Endothelial cell of umbilical vein (primary cell): ENCODE measurements around the gene FAM50A. TPM values are rescaled to one million over a fixed set of nuclear protein-coding genes. Genes with fewer than 3 reads are reported as not detected.

Source experiments
- BruUV-seq: library from RNA; stranded (reverse); fragments of 400-500 nt; replicated peaks from 2 replicates; lab custom pipeline; 2021; lab: Mats Ljungman, UMichigan
- CTCF ChIA-PET: fragments of 300-600, 350-600 bp; sonication (Branson Sonifier 250); formaldehyde crosslinking; loops from one replicate; lab custom pipeline; 2021; ENCODE audit warnings: antibody characterized with exemption, inconsistent platforms; lab: Charles Lee
- POLR2A ChIA-PET: fragments of 300-600, 350-600 bp; sonication (Branson Sonifier 250); formaldehyde crosslinking; loops from one replicate; lab custom pipeline; 2021; ENCODE audit warnings: antibody characterized with exemption, inconsistent platforms; lab: Charles Lee
- DNase-seq: peaks from one replicate; pipeline ENCODE4 v3.0.0-alpha.2; 2011; ENCODE audit warnings: low read depth, low spot score
- FAIRE-seq: peaks from 2 replicates; lab custom pipeline; 2011; peaks lifted over from hg19 to GRCh38; lab: Jason Lieb, UNC
- H2AFZ ChIP-seq: 2 replicates; pipeline ENCODE4 v1.6.0; 2012; ENCODE audit warnings: low read depth, low read length, control low read depth, inconsistent platforms
- H3K27ac ChIP-seq: 2 replicates; pipeline ENCODE4 v1.5.1; 2011; ENCODE audit warnings: low read depth, mild to moderate bottlenecking, control low read depth, low read length, moderate library complexity; ENCODE audit not compliant: insufficient read depth
- H3K27me3 ChIP-seq, 2 experiments: 2 replicates each; pipeline versions ENCODE4 v1.6.0 to v1.6.1; 2011; ENCODE audit warnings: low read length in 2 of 2, mixed read lengths in 1 of 2; ENCODE audit not compliant: control insufficient read depth in 2 of 2, insufficient read depth in 2 of 2
- H3K36me3 ChIP-seq, 2 experiments: 2 replicates in 1 of 2; 3 replicates in 1 of 2; pipeline ENCODE4 v1.5.1; 2011; ENCODE audit warnings: low read length in 2 of 2, mild to moderate bottlenecking in 1 of 2, moderate library complexity in 1 of 2; ENCODE audit not compliant: control insufficient read depth in 2 of 2, insufficient read depth in 2 of 2; ENCODE audit errors: extremely low read depth in 1 of 2
- H3K4me1 ChIP-seq: 3 replicates; pipeline ENCODE4 v1.5.1; 2011; ENCODE audit warnings: mild to moderate bottlenecking, low read length; ENCODE audit not compliant: control insufficient read depth, insufficient read depth; ENCODE audit errors: extremely low read depth
- H3K4me2 ChIP-seq: 2 replicates; pipeline ENCODE4 v1.6.1; 2011; ENCODE audit warnings: low read length, control low read depth, mixed read lengths; ENCODE audit not compliant: insufficient read depth
- H3K4me3 ChIP-seq, 3 experiments: fragments of 200-600 bp in 1 of 3; sonication (generic), shearing (Covaris generic) in 1 of 3; replicated peaks in 1 of 3; 2 replicates each; pipeline ENCODE4 v1.5.1; 2011 to 2016; ENCODE audit warnings: control low read depth in 3 of 3, low read length in 3 of 3, mild to moderate bottlenecking in 2 of 3, inconsistent platforms in 1 of 3, low read depth in 1 of 3, moderate library complexity in 1 of 3; ENCODE audit not compliant: insufficient read depth in 1 of 3
- H3K79me2 ChIP-seq: 2 replicates; pipeline ENCODE4 v1.6.0; 2012; ENCODE audit warnings: low read length, inconsistent platforms; ENCODE audit not compliant: control insufficient read depth, insufficient read depth
- H3K9ac ChIP-seq: replicated peaks from 2 replicates; pipeline ENCODE3; 2011; ENCODE audit warnings: low read length, control low read depth; ENCODE audit not compliant: insufficient read depth; ENCODE audit errors: extremely low read depth
- H3K9me1 ChIP-seq: replicated peaks from 3 replicates; pipeline ENCODE4 v1.6.0; 2011; ENCODE audit warnings: mild to moderate bottlenecking, low read length; ENCODE audit not compliant: control insufficient read depth, insufficient read depth; ENCODE audit errors: extremely low read depth
- H3K9me3 ChIP-seq: replicated peaks from 2 replicates; pipeline ENCODE4 v1.5.1; 2012; ENCODE audit warnings: low read length, inconsistent platforms; ENCODE audit not compliant: control insufficient read depth, insufficient read depth
- H4K20me1 ChIP-seq: replicated peaks from 2 replicates; pipeline ENCODE3; 2011; ENCODE audit warnings: mild to moderate bottlenecking, low read length; ENCODE audit not compliant: control insufficient read depth, insufficient read depth; ENCODE audit errors: extremely low read depth
- CTCF ChIP-seq, 2 donors: IDR thresholded peaks; 1 replicate in 1 of 2; 2 replicates in 1 of 2; pipeline ENCODE4 v1.5.1; 2011; ENCODE audit warnings: low read length in 2 of 2, mild to moderate bottlenecking in 2 of 2, moderate library complexity in 2 of 2, control low read depth in 1 of 2, inconsistent platforms in 1 of 2, low read depth in 1 of 2; ENCODE audit not compliant: insufficient read depth in 1 of 2; ENCODE audit errors: extremely low read depth in 1 of 2
- EZH2 ChIP-seq: IDR thresholded peaks from 2 replicates; pipeline ENCODE4 v1.6.1; 2012; ENCODE audit warnings: borderline replicate concordance, low read depth, mild to moderate bottlenecking, moderate library complexity, low read length, inconsistent platforms; ENCODE audit not compliant: severe bottlenecking
- FOS ChIP-seq: IDR thresholded peaks from 2 replicates; pipeline ENCODE4 v1.6.1; 2011; ENCODE audit warnings: mild to moderate bottlenecking, low read length, moderate library complexity, borderline replicate concordance; ENCODE audit not compliant: insufficient read depth
- GATA2 ChIP-seq: IDR thresholded peaks from 2 replicates; pipeline ENCODE4 v1.7.0; 2011; ENCODE audit warnings: low read depth, mild to moderate bottlenecking, moderate library complexity, mixed read lengths, low read length; ENCODE audit not compliant: insufficient read length, insufficient read depth
- JUN ChIP-seq: IDR thresholded peaks from 2 replicates; pipeline ENCODE4 v1.6.1; 2011; ENCODE audit warnings: borderline replicate concordance, low read depth; ENCODE audit not compliant: insufficient read length, insufficient read depth
- MAX ChIP-seq: IDR thresholded peaks from 2 replicates; pipeline ENCODE4 v1.6.1; 2011; ENCODE audit not compliant: insufficient read depth, insufficient read length
- MYC ChIP-seq: IDR thresholded peaks from one replicate; pipeline ENCODE4 v1.6.1; 2011; ENCODE audit warnings: mild to moderate bottlenecking, low read depth, low read length
- POLR2A ChIP-seq: IDR thresholded peaks from 2 replicates; pipeline ENCODE4 v1.6.1; 2012; ENCODE audit warnings: low read depth, mild to moderate bottlenecking, control low read depth, low read length
- POLR2AphosphoS5 ChIP-seq: IDR thresholded peaks from 2 replicates; pipeline ENCODE4 v1.6.1; 2012; ENCODE audit warnings: low read depth, mild to moderate bottlenecking, control low read depth, low read length, moderate library complexity; ENCODE audit not compliant: insufficient read depth
- dilution Hi-C: fragments of 300-500 bp; cut with MboI; formaldehyde crosslinking; loops from one replicate; pipeline ENCODE4 v1.15.0; 2019; ENCODE audit warnings: low sequenced_read_pairs; ENCODE audit not compliant: extremely low pct_ligation_motif_present
- intact Hi-C: fragments of 100-400 bp; cut with micrococcal nuclease; formaldehyde crosslinking; loops from one replicate; pipeline ENCODE4 v1.10.0; 2022
- polyA plus RNA-seq, 4 experiments: library from polyadenylated mRNA; depleted of rRNA in 3 of 4; stranded (reverse) in 3 of 4; unstranded in 1 of 4; fragments of >200 nt; gene quantifications; 2 replicates each; pipeline versions ENCODE4 v1.2.1 to v1.2.3, GENCODE V29; 2011 to 2012; ENCODE audit warnings: missing spikeins in 1 of 4
- total RNA-seq: library from RNA; stranded (reverse); gene quantifications from 2 replicates; pipeline ENCODE4 v1.2.3, GENCODE V29; 2021

The FAM50A gene
- total and polyA plus RNA-seq, 2 donors (not counting 3 experiments of a cell fraction or from before 2014, with no cell fraction given) = 75.9 to 123 TPM

DNA sequence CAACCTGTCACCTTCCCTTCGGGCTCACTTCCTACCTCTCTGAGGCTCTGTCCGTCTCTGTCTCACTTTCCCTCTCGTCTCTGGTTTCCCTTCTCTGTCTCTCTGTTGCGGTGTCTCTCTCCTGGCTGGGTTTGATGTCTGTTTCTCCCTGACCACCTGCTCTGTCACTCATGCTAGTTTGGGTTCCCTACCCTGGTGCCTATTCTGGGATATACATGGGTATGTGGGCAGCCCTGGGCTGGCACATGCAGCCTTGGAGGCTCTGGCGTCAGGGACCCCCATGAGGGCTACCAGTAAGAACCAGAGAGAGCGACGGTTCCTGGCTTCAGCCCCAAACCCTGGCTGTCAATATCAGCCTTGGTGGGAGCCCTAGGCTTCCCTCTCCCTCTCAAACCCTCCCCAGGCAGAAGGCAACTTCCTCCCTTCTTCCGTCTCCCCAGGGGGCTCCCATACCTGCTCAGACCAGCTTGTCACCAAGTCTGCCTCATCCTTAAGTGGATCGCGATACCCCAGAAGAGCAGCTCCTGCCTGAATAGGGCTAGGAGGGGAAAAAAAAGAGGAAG, 35.2 kb upstream of the FAM50A start:
- TSS peak; percentile 32 for BruUV-seq
- Histone ChIP-seq H3K27me3 (no peaks in the 10 kb centered on the region), H3K36me3 (no peaks in the 10 kb centered on the region), H3K9ac (peak overlapping the region; percentile 65), H4K20me1 (no peaks in the 10 kb centered on the region), H3K4me3 (peak overlapping the region; percentile 45 to 72 (median 72)), H3K9me1 (no peaks in the 10 kb centered on the region), H2AFZ (no peak overlapping the region), H3K4me1 (peaks cover 22% of the 10 kb centered on the region), H3K27ac (peak overlapping the region; percentile 61), H3K9me3 (no peaks in the 10 kb centered on the region), H3K79me2 (peaks cover 14% of the 10 kb centered on the region), H3K4me2 (peak overlapping the region; percentile 74)
- intact Hi-C loops = loop anchor here (1.0 to 5.0 kb wide), 5 partner anchors 7 to 119 kb away; partner anchors contain the start of genes ATP6AP1, FAM50A and FLNA
- dilution Hi-C loops = no loop called here
- FAIRE-seq = no peak
- ChIA-PET POLR2A (interaction anchor here (0.7 kb wide), 1 partner anchor 9 kb away, joined by 3 read pairs; no protein-coding TSS in a partner anchor), CTCF (interaction anchor here (1.0 to 1.5 kb wide), 4 partner anchors 11 to 119 kb away, joined by 3 to 6 read pairs (median 4); partner anchors contain the start of genes RPL10 and SLC10A3)
- DNase-seq = no peak
- TF ChIP-seq GATA2 (no peak), FOS (no peak), POLR2AphosphoS5 (no peak), EZH2 (no peak), MYC (no peak), CTCF (IDR thresholded peaks at IDR 0.05; ENCODE audit: extremely low read depth in 1 of 2, insufficient read depth in 1 of 2, low read depth in 1 of 2, low read length in 2 of 2) (no peak), JUN (no peak), MAX (no peak), POLR2A (no peak)
